Fibroblast of lung (primary cell): ENCODE results near the gene MEF2D. TPM values are rescaled to one million over a fixed set of nuclear protein-coding genes. Genes with fewer than 3 reads are reported as not detected.

Experiments
- DNase-seq, 2 donors: peaks; one replicate each; pipeline versions ENCODE4 v3.0.0 to v3.0.0-alpha.2; 2010; ENCODE audit warnings: low read depth in 2 of 2
- H2AFZ ChIP-seq: 2 replicates; pipeline ENCODE4 v1.5.1; 2012; ENCODE audit warnings: low read length, control low read depth, inconsistent platforms
- H3K27ac ChIP-seq: 2 replicates; pipeline ENCODE4 v1.5.1; 2011; ENCODE audit warnings: low read length, control low read depth; ENCODE audit not compliant: insufficient read depth
- H3K27me3 ChIP-seq: 2 replicates; pipeline ENCODE4 v1.5.1; 2011; ENCODE audit warnings: mild to moderate bottlenecking, low read length; ENCODE audit not compliant: control insufficient read depth, insufficient read depth
- H3K36me3 ChIP-seq: 2 replicates; pipeline ENCODE4 v1.5.1; 2011; ENCODE audit warnings: low read length; ENCODE audit not compliant: control insufficient read depth, insufficient read depth
- H3K4me1 ChIP-seq: 2 replicates; pipeline ENCODE4 v1.5.1; 2011; ENCODE audit warnings: low read length; ENCODE audit not compliant: control insufficient read depth, insufficient read depth; ENCODE audit errors: extremely low read depth
- H3K4me2 ChIP-seq: 2 replicates; pipeline ENCODE4 v1.5.1; 2011; ENCODE audit warnings: low read length, control low read depth; ENCODE audit not compliant: insufficient read depth; ENCODE audit errors: extremely low read depth
- H3K4me3 ChIP-seq, 4 experiments: fragments of 200-600 bp in 1 of 4; sonication (generic) in 1 of 4; replicated peaks in 1 of 4; 2 replicates each; pipeline ENCODE4 v1.5.1; 2011 to 2016; ENCODE audit warnings: low read length in 4 of 4, low read depth in 3 of 4, mild to moderate bottlenecking in 3 of 4, control low read depth in 2 of 4, inconsistent platforms in 1 of 4, mixed read lengths in 1 of 4; ENCODE audit not compliant: insufficient read depth in 1 of 4; ENCODE audit errors: control extremely low read depth in 1 of 4
- H3K79me2 ChIP-seq: 2 replicates; pipeline ENCODE4 v1.5.1; 2012; ENCODE audit warnings: mild to moderate bottlenecking, low read length, inconsistent platforms; ENCODE audit not compliant: control insufficient read depth, insufficient read depth
- H3K9ac ChIP-seq: 2 replicates; pipeline ENCODE4 v1.5.1; 2011; ENCODE audit warnings: mild to moderate bottlenecking, low read length, control low read depth; ENCODE audit not compliant: insufficient read depth
- H3K9me3 ChIP-seq: 2 replicates; pipeline ENCODE4 v1.5.1; 2012; ENCODE audit warnings: low read depth, low read length; ENCODE audit not compliant: control insufficient read depth, insufficient read depth
- H4K20me1 ChIP-seq: 2 replicates; pipeline ENCODE4 v1.5.1; 2011; ENCODE audit warnings: low read length; ENCODE audit not compliant: control insufficient read depth, insufficient read depth; ENCODE audit errors: extremely low read depth
- EZH2 ChIP-seq: IDR thresholded peaks from 2 replicates; pipeline ENCODE4 v1.5.1; 2012; ENCODE audit warnings: low read length, control low read depth, mild to moderate bottlenecking; ENCODE audit errors: missing control alignments
- polyA plus RNA-seq, 2 donors: library from polyadenylated mRNA; depleted of rRNA in 1 of 2; stranded (reverse) in 1 of 2; unstranded in 1 of 2; fragments of >200 nt; gene quantifications; 2 replicates each; pipeline ENCODE4 v1.2.1, GENCODE V29; 2011 to 2012; ENCODE audit warnings: missing spikeins in 1 of 2
- total RNA-seq: library from RNA; depleted of rRNA; stranded (reverse); fragments of >200 nt; gene quantifications from 2 replicates; pipeline ENCODE4 v1.2.1, GENCODE V29; 2014
- TF ChIP-seq, protein P1 (sequence below), 2 donors: IDR thresholded peaks in 1 of 2; conservative IDR thresholded peaks in 1 of 2; 1 replicate in 1 of 2; 2 replicates in 1 of 2; pipeline ENCODE4 v1.5.1; 2011 to 2012; ENCODE audit warnings: low read length in 2 of 2, control low read depth in 1 of 2, inconsistent platforms in 1 of 2, low read depth in 1 of 2, mild to moderate bottlenecking in 1 of 2

MEF2D gene
- total and polyA plus RNA-seq, 2 donors (not counting 1 experiment from before 2014, with no cell fraction given) = 9.9 to 12.7 TPM

- peaks cover 41% of the 10 kb centered on the region for H3K4me1 ChIP-seq
- H4K20me1 ChIP-seq = no peaks in the 10 kb centered on the region
- peaks cover 5% of the 10 kb centered on the region for H3K79me2 ChIP-seq
- no peaks in the 10 kb centered on the region for H3K27me3 ChIP-seq
- H2AFZ ChIP-seq = peak overlapping the region; percentile 61
- H3K4me3 ChIP-seq = peak overlapping the region in 2 of 4 experiments; percentile 39 to 43
- TF ChIP-seq, protein P1, sequence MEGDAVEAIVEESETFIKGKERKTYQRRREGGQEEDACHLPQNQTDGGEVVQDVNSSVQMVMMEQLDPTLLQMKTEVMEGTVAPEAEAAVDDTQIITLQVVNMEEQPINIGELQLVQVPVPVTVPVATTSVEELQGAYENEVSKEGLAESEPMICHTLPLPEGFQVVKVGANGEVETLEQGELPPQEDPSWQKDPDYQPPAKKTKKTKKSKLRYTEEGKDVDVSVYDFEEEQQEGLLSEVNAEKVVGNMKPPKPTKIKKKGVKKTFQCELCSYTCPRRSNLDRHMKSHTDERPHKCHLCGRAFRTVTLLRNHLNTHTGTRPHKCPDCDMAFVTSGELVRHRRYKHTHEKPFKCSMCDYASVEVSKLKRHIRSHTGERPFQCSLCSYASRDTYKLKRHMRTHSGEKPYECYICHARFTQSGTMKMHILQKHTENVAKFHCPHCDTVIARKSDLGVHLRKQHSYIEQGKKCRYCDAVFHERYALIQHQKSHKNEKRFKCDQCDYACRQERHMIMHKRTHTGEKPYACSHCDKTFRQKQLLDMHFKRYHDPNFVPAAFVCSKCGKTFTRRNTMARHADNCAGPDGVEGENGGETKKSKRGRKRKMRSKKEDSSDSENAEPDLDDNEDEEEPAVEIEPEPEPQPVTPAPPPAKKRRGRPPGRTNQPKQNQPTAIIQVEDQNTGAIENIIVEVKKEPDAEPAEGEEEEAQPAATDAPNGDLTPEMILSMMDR (conservative IDR thresholded peaks at IDR 0.05 in 1 of 2, IDR thresholded peaks at IDR 0.05 in 1 of 2; ENCODE audit: low read depth in 1 of 2, low read length in 2 of 2) = no peak
- TF ChIP-seq EZH2 = no peak
- H3K4me2 ChIP-seq = peak overlapping the region; percentile 53
- H3K9me3 ChIP-seq = no peaks in the 10 kb centered on the region
- no peaks in the 10 kb centered on the region for H3K36me3 ChIP-seq
- DNase-seq = peak; percentile 100
- peak overlapping the region; percentile 100 for H3K27ac ChIP-seq
- H3K9ac ChIP-seq = peak overlapping the region; percentile 61
Observed at GRCh38 chr1:156504821-156505678, 4.5 kb upstream of the MEF2D start.

DNA sequence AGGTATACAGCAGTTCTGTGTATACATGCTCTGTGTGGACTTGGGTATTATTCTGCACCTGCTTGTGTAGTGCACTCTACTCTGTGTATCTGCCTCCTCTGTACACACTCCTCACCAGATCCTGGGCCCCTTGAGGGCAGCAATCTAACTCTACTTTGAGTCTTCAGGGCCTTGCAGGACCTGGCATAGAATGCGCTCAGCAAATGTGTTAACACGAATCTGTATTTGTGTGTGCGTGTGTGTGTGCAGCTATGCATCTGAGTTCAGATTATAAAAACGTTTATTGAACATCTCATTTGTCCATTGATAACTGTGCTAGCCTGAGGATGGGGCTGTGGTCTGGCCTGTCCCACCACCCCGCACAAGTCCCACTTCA lies 3.9 kb upstream of the MEF2D start:
- peaks cover 40% of the 10 kb centered on the region for H3K4me1 ChIP-seq
- peak overlapping the region; percentile 100 for H3K27ac ChIP-seq
- H3K36me3 ChIP-seq = no peaks in the 10 kb centered on the region
- peak overlapping the region in 1 of 4 experiments; percentile 39 for H3K4me3 ChIP-seq
- H3K9ac ChIP-seq = peak overlapping the region; percentile 61
- H3K4me2 ChIP-seq = peak overlapping the region; percentile 53
- no peak overlapping the region for H2AFZ ChIP-seq
- no peaks in the 10 kb centered on the region for H3K27me3 ChIP-seq
- no peak for DNase-seq
- H3K9me3 ChIP-seq = no peaks in the 10 kb centered on the region
- TF ChIP-seq EZH2 = no peak
- TF ChIP-seq, protein P1 (conservative IDR thresholded peaks at IDR 0.05 in 1 of 2, IDR thresholded peaks at IDR 0.05 in 1 of 2; ENCODE audit: low read depth in 1 of 2, low read length in 2 of 2) = no peak
- H3K79me2 ChIP-seq = peaks cover 11% of the 10 kb centered on the region
- no peaks in the 10 kb centered on the region for H4K20me1 ChIP-seq

GRCh38 chr1:156503698-156504437 lies 3.3 kb upstream of the MEF2D start:
- peaks cover 42% of the 10 kb centered on the region for H3K4me1 ChIP-seq
- H2AFZ ChIP-seq = no peak overlapping the region
- TF ChIP-seq, protein P1 (conservative IDR thresholded peaks at IDR 0.05 in 1 of 2, IDR thresholded peaks at IDR 0.05 in 1 of 2; ENCODE audit: low read depth in 1 of 2, low read length in 2 of 2) = no peak
- TF ChIP-seq EZH2 = no peak
- no peaks in the 10 kb centered on the region for H4K20me1 ChIP-seq
- H3K4me3 ChIP-seq = no peak overlapping the region
- H3K4me2 ChIP-seq = peak overlapping the region; percentile 90
- H3K36me3 ChIP-seq = no peaks in the 10 kb centered on the region
- H3K9ac ChIP-seq = peak overlapping the region; percentile 76
- peak overlapping the region; percentile 100 for H3K27ac ChIP-seq
- peaks cover 16% of the 10 kb centered on the region for H3K79me2 ChIP-seq
- no peak for DNase-seq
- no peaks in the 10 kb centered on the region for H3K9me3 ChIP-seq
- H3K27me3 ChIP-seq = no peaks in the 10 kb centered on the region
